MM.1S (cell line): ENCODE data around the gene PXMP4.

Source experiments
- DNase-seq: peaks from one replicate; pipeline ENCODE4 v3.0.0-alpha.2; 2015
- H2AFZ ChIP-seq: fragments of 300-600 bp; sonication (generic); 2 replicates; pipeline ENCODE4 v1.6.0; 2016; ENCODE audit warnings: antibody characterized with exemption, low read length
- H3F3A ChIP-seq: fragments of 300-600 bp; sonication (generic); 2 replicates; pipeline ENCODE4 v1.6.1; 2016; ENCODE audit warnings: mild to moderate bottlenecking, antibody characterized with exemption, low read length, moderate library complexity, mixed read lengths; ENCODE audit not compliant: insufficient read depth
- H3K27ac ChIP-seq: fragments of 300-600 bp; sonication (generic); 2 replicates; pipeline ENCODE4 v1.5.1; 2016; ENCODE audit warnings: mild to moderate bottlenecking, low read length
- H3K27me3 ChIP-seq: fragments of 300-600 bp; sonication (generic); replicated peaks from 2 replicates; pipeline ENCODE4 v1.6.0; 2016; ENCODE audit warnings: low read length; ENCODE audit not compliant: insufficient read depth
- H3K36me3 ChIP-seq: fragments of 300-600 bp; sonication (generic); replicated peaks from 2 replicates; pipeline ENCODE4 v1.6.1; 2016; ENCODE audit warnings: mild to moderate bottlenecking, low read length, mixed read lengths; ENCODE audit not compliant: insufficient read depth
- H3K4me1 ChIP-seq: fragments of 300-600 bp; sonication (generic); 2 replicates; pipeline ENCODE4 v1.6.1; 2016; ENCODE audit warnings: low read length, mixed read lengths
- H3K4me2 ChIP-seq: fragments of 300-600 bp; sonication (generic); 2 replicates; pipeline ENCODE4 v1.6.0; 2016; ENCODE audit warnings: low read depth, low read length
- H3K4me3 ChIP-seq: fragments of 300-600 bp; sonication (generic); 2 replicates; pipeline ENCODE4 v1.5.1; 2016; ENCODE audit warnings: low read length, mixed read lengths
- H3K79me2 ChIP-seq: fragments of 300-600 bp; sonication (generic); 2 replicates; pipeline ENCODE4 v1.6.1; 2016; ENCODE audit warnings: mixed run types, low read length, mixed read lengths
- H3K9ac ChIP-seq: fragments of 300-600 bp; sonication (generic); 2 replicates; pipeline ENCODE4 v1.6.1; 2016; ENCODE audit warnings: low read length, mixed read lengths
- H3K9me2 ChIP-seq: fragments of 300-600 bp; sonication (generic); replicated peaks from 2 replicates; pipeline ENCODE4 v1.6.1; 2016; ENCODE audit warnings: mild to moderate bottlenecking, low read length, mixed read lengths; ENCODE audit not compliant: insufficient read depth
- H3K9me3 ChIP-seq: fragments of 300-600 bp; sonication (generic); replicated peaks from 2 replicates; pipeline ENCODE4 v1.6.1; 2016; ENCODE audit warnings: mild to moderate bottlenecking, low read length, mixed read lengths; ENCODE audit not compliant: insufficient read depth
- H4K20me1 ChIP-seq: fragments of 300-600 bp; sonication (generic); 2 replicates; pipeline ENCODE4 v1.6.1; 2016; ENCODE audit warnings: mild to moderate bottlenecking, low read length, moderate library complexity, mixed read lengths; ENCODE audit not compliant: insufficient read depth
- CTCF ChIP-seq: fragments of 300-600 bp; sonication (generic); IDR thresholded peaks from 2 replicates; pipeline ENCODE4 v1.5.1; 2016; ENCODE audit warnings: antibody characterized with exemption, low read length, mixed read lengths
- EZH2 ChIP-seq: fragments of 300-600 bp; sonication (generic); optimal IDR thresholded peaks from 2 replicates; pipeline ENCODE3; 2017; ENCODE audit warnings: low read depth, mild to moderate bottlenecking, antibody characterized with exemption, low read length, mixed read lengths
- EZH2phosphoT487 ChIP-seq: fragments of 300-600 bp; sonication (generic); IDR thresholded peaks from 2 replicates; pipeline ENCODE4 v1.6.1; 2018; ENCODE audit warnings: antibody characterized with exemption, low read length

Gene PXMP4

DNA sequence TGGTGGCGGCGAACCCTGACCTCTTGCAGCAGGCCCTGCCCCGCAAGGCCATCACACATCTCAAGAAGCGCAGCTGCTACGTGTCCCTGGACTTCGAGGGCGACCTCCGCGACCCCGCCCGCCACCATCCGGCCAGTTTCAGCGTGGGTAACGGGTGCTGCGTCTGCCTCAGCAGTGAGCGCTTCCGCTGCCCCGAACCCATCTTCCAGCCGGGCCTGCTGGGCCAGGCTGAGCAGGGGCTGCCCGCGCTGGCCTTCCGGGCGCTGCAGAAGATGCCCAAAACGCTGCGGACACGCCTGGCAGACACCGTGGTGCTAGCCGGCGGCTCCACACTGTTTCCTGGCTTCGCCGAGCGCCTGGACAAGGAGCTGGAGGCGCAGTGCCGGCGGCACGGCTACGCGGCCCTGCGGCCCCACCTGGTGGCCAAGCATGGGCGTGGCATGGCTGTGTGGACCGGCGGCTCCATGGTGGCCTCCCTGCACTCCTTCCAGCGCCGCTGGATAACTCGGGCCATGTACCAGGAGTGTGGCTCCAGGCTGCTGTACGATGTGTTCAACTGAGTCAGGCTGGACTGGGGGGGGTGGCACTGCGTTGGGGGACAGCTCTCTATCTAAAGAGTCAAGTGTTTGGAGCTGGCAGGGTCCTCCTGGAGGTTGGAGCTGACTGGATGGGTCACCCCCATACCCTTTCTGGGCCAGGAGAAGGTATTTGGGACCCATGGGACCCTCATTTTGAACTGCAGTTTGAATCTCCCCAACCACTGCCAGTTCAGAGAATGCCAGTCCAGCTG lies 52.2 kb downstream of the PXMP4 start:
- H3K4me1 ChIP-seq: peaks cover 22% of the 10 kb centered on the region
- TF ChIP-seq EZH2phosphoT487: no peak
- TF ChIP-seq EZH2: no peak
- TF ChIP-seq CTCF: peak; percentile 93
- no peaks in the 10 kb centered on the region for H3K9me3 ChIP-seq
- peaks cover 26% of the 10 kb centered on the region for H3F3A ChIP-seq
- DNase-seq: peak; percentile 82
- H3K9me2 ChIP-seq: no peaks in the 10 kb centered on the region
- peak overlapping the region; percentile 76 for H3K4me3 ChIP-seq
- H3K36me3 ChIP-seq: no peaks in the 10 kb centered on the region
- peak overlapping the region; percentile 63 for H3K9ac ChIP-seq
- peak overlapping the region; percentile 80 for H2AFZ ChIP-seq
- peak overlapping the region; percentile 84; the same call in 1 of the 2 replicates for H3K27ac ChIP-seq
- H3K4me2 ChIP-seq: peak overlapping the region; percentile 98
- H4K20me1 ChIP-seq: no peaks in the 10 kb centered on the region
- H3K27me3 ChIP-seq: no peaks in the 10 kb centered on the region
- peaks cover 18% of the 10 kb centered on the region for H3K79me2 ChIP-seq

DNA sequence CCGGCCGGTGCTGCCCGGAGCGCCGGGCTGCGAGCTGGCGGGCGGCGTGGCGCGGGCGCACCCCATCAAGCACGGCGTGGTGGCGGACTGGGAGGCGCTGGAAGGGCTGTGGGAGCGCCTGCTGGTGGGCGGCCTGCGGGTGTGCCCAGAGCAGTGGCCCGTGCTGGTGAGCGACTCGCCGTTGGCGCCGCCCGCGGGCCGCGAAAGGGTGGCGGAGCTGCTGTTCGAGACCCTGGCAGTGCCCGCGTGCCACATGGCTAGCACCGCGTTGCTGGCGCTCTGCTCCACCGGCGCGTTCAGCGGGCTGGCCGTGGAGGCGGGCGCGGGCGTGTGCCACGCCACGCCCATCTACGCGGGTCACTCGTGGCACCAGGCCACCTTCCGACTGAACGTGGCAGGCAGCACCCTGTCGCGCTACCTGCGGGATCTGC lies 52.9 kb downstream of the PXMP4 start:
- Histone ChIP-seq H3K79me2 (peaks cover 12% of the 10 kb centered on the region), H3K36me3 (no peaks in the 10 kb centered on the region), H3K9ac (peak overlapping the region; percentile 63), H3K27me3 (no peaks in the 10 kb centered on the region), H3K27ac (peak overlapping the region; percentile 84), H3K4me1 (peaks cover 24% of the 10 kb centered on the region), H3K4me2 (peak overlapping the region; percentile 98), H3K9me2 (no peaks in the 10 kb centered on the region), H2AFZ (peak overlapping the region; percentile 80), H4K20me1 (no peaks in the 10 kb centered on the region), H3K4me3 (peak overlapping the region; percentile 76), H3K9me3 (no peaks in the 10 kb centered on the region), H3F3A (peaks cover 26% of the 10 kb centered on the region)
- no peak for TF ChIP-seq CTCF
- no peak for TF ChIP-seq EZH2phosphoT487
- TF ChIP-seq EZH2: no peak
- DNase-seq: peak; percentile 48

- Histone ChIP-seq H3F3A (peaks cover 26% of the 10 kb centered on the region), H3K4me3 (peak within 1 kb of the TSS; percentile 76), H3K4me2 (peak within 1 kb of the TSS; percentile 98), H3K36me3 (no peaks in the 10 kb centered on the region), H3K9me3 (no peaks in the 10 kb centered on the region), H3K27ac (peak within 1 kb of the TSS; percentile 84), H3K9ac (peak within 1 kb of the TSS; percentile 63), H3K9me2 (no peaks in the 10 kb centered on the region), H3K27me3 (no peaks in the 10 kb centered on the region), H2AFZ (peak within 1 kb of the TSS; percentile 83), H4K20me1 (no peaks in the 10 kb centered on the region), H3K79me2 (peaks cover 6% of the 10 kb centered on the region; the same call in 1 of the 2 replicates), H3K4me1 (peaks cover 24% of the 10 kb centered on the region)
- peak; percentile 40 for TF ChIP-seq CTCF
- no peak for TF ChIP-seq EZH2
- peak; percentile 98 for DNase-seq
These were observed 53.5 kb downstream of the PXMP4 start, which contains the start of gene ACTL10 for GRCh38 chr20:33666293-33667244. ACTL10 (plus strand) TSS chr20:33666943; CDS start chr20:33667498, 555 bp downstream.
